A549 (cell line): Measurements from ENCODE around the gene ARHGAP42.

Experiments used
- KDM5A ChIP-seq: fragments of 200-600 bp; sonication (generic); IDR thresholded peaks from 2 replicates; pipeline ENCODE4 v1.6.1; 2016; ENCODE audit warnings: antibody characterized with exemption, mild to moderate bottlenecking
- TF ChIP-seq, protein P1 (sequence below): fragments of >200 bp; sonication (Bioruptor Twin); formaldehyde crosslinking; IDR thresholded peaks from 3 replicates; pipeline ENCODE4 v1.5.1; 2016

- TF ChIP-seq, protein P1, sequence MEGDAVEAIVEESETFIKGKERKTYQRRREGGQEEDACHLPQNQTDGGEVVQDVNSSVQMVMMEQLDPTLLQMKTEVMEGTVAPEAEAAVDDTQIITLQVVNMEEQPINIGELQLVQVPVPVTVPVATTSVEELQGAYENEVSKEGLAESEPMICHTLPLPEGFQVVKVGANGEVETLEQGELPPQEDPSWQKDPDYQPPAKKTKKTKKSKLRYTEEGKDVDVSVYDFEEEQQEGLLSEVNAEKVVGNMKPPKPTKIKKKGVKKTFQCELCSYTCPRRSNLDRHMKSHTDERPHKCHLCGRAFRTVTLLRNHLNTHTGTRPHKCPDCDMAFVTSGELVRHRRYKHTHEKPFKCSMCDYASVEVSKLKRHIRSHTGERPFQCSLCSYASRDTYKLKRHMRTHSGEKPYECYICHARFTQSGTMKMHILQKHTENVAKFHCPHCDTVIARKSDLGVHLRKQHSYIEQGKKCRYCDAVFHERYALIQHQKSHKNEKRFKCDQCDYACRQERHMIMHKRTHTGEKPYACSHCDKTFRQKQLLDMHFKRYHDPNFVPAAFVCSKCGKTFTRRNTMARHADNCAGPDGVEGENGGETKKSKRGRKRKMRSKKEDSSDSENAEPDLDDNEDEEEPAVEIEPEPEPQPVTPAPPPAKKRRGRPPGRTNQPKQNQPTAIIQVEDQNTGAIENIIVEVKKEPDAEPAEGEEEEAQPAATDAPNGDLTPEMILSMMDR: no peak
- no peak for TF ChIP-seq KDM5A
Observed at GRCh38 chr11:100821198-100821597, 134.1 kb downstream of the ARHGAP42 start.
